Endothelial cell of umbilical vein (primary cell): Measurements from ENCODE around the gene PTPRU.

Experiments
- EZH2 ChIP-seq: IDR thresholded peaks from 2 replicates; pipeline ENCODE4 v1.6.1; 2012; ENCODE audit warnings: borderline replicate concordance, low read depth, mild to moderate bottlenecking, moderate library complexity, low read length, inconsistent platforms; ENCODE audit not compliant: severe bottlenecking
- MYC ChIP-seq: IDR thresholded peaks from one replicate; pipeline ENCODE4 v1.6.1; 2011; ENCODE audit warnings: mild to moderate bottlenecking, low read depth, low read length
- POLR2A ChIP-seq: IDR thresholded peaks from 2 replicates; pipeline ENCODE4 v1.6.1; 2012; ENCODE audit warnings: low read depth, mild to moderate bottlenecking, control low read depth, low read length
- POLR2AphosphoS5 ChIP-seq: IDR thresholded peaks from 2 replicates; pipeline ENCODE4 v1.6.1; 2012; ENCODE audit warnings: low read depth, mild to moderate bottlenecking, control low read depth, low read length, moderate library complexity; ENCODE audit not compliant: insufficient read depth
- TF ChIP-seq, protein P1 (sequence below), 2 donors: IDR thresholded peaks; 1 replicate in 1 of 2; 2 replicates in 1 of 2; pipeline ENCODE4 v1.5.1; 2011; ENCODE audit warnings: low read length in 2 of 2, mild to moderate bottlenecking in 2 of 2, moderate library complexity in 2 of 2, control low read depth in 1 of 2, inconsistent platforms in 1 of 2, low read depth in 1 of 2; ENCODE audit not compliant: insufficient read depth in 1 of 2; ENCODE audit errors: extremely low read depth in 1 of 2

DNA sequence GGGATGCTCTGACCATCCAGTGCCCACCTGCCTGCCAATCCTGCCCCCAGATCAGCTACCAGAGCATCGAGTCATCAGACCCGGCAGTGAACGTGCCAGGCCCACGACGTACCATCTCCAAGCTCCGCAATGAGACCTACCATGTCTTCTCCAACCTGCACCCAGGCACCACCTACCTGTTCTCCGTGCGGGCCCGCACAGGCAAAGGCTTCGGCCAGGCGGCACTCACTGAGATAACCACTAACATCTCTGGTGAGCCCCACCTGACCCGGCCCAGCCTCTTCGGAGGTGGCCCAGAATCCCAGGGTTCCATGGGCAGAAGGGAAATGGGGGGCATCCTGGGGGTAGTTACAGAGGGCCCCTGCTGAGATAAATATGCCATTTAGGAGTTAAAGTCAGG lies 43.1 kb downstream of the PTPRU start:
- TF ChIP-seq POLR2A (no peak), EZH2 (no peak), POLR2AphosphoS5 (no peak), MYC (no peak)
- TF ChIP-seq, protein P1, sequence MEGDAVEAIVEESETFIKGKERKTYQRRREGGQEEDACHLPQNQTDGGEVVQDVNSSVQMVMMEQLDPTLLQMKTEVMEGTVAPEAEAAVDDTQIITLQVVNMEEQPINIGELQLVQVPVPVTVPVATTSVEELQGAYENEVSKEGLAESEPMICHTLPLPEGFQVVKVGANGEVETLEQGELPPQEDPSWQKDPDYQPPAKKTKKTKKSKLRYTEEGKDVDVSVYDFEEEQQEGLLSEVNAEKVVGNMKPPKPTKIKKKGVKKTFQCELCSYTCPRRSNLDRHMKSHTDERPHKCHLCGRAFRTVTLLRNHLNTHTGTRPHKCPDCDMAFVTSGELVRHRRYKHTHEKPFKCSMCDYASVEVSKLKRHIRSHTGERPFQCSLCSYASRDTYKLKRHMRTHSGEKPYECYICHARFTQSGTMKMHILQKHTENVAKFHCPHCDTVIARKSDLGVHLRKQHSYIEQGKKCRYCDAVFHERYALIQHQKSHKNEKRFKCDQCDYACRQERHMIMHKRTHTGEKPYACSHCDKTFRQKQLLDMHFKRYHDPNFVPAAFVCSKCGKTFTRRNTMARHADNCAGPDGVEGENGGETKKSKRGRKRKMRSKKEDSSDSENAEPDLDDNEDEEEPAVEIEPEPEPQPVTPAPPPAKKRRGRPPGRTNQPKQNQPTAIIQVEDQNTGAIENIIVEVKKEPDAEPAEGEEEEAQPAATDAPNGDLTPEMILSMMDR (IDR thresholded peaks at IDR 0.05; ENCODE audit: extremely low read depth in 1 of 2, insufficient read depth in 1 of 2, low read depth in 1 of 2, low read length in 2 of 2), result no peak
